GM10248 (cell line): ENCODE results near the gene HMG20B.

Experiments
- CTCF ChIA-PET: fragments of 300-600 bp; sonication (Branson Sonifier 250); formaldehyde crosslinking; extraction: SDS; loops from one replicate; lab custom pipeline; 2021; ENCODE audit warnings: antibody characterized with exemption; lab: Yijun Ruan, JAX
- POLR2A ChIA-PET: fragments of 350-650 bp; sonication (Branson Sonifier 250); formaldehyde crosslinking; extraction: SDS; loops from one replicate; lab custom pipeline; 2020; ENCODE audit warnings: antibody characterized with exemption; lab: Yijun Ruan, JAX
- DNase-seq: peaks from one replicate; pipeline ENCODE4 v3.0.0; 2012; ENCODE audit errors: extremely low spot score
- TF ChIP-seq, protein P1 (sequence below): IDR thresholded peaks from 2 replicates; pipeline ENCODE4 v1.5.1; 2012; ENCODE audit warnings: mild to moderate bottlenecking, low read depth; ENCODE audit errors: extremely low read depth, missing control alignments, control extremely low read depth

HMG20B gene

DNA sequence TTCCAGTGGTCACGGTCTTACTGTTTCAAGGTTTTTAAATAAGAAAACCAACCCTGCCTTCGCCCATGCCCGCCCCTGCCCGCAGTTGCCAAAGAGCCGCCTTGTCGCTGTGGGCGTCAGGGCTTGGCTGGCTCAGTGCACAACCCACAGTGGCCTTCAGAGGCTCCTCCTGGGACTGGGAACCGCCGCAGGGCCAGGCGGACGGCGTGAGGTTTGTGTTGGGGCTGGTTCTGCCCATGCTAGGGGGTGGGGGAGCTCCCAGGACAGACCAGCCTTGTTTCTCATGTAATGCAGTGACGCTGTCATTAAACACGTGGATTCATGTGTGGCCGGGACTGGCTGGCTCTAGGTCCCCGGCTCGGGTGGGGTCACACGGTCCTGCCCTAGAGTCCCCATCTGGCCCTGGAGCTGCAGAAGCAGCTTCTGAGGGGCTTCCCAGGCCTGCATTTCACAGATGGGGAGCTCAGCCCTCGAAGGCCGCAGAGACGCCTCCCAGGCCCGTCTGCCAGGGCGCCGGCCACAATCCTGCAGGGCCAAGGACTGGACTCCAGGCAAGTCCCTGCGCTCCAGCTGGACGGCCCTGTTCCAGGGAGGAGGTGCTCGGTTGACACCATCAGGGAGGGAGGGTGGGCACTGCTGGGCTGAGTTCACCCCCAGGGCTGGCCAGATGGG lies 36.2 kb upstream of the HMG20B start:
- ChIA-PET POLR2A (no interaction called here), CTCF (interaction anchor here (1.8 kb wide), 1 partner anchor 10 kb away, joined by 4 read pairs; no protein-coding TSS in a partner anchor)
- TF ChIP-seq, protein P1, sequence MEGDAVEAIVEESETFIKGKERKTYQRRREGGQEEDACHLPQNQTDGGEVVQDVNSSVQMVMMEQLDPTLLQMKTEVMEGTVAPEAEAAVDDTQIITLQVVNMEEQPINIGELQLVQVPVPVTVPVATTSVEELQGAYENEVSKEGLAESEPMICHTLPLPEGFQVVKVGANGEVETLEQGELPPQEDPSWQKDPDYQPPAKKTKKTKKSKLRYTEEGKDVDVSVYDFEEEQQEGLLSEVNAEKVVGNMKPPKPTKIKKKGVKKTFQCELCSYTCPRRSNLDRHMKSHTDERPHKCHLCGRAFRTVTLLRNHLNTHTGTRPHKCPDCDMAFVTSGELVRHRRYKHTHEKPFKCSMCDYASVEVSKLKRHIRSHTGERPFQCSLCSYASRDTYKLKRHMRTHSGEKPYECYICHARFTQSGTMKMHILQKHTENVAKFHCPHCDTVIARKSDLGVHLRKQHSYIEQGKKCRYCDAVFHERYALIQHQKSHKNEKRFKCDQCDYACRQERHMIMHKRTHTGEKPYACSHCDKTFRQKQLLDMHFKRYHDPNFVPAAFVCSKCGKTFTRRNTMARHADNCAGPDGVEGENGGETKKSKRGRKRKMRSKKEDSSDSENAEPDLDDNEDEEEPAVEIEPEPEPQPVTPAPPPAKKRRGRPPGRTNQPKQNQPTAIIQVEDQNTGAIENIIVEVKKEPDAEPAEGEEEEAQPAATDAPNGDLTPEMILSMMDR, result no peak
- no peak for DNase-seq

DNA sequence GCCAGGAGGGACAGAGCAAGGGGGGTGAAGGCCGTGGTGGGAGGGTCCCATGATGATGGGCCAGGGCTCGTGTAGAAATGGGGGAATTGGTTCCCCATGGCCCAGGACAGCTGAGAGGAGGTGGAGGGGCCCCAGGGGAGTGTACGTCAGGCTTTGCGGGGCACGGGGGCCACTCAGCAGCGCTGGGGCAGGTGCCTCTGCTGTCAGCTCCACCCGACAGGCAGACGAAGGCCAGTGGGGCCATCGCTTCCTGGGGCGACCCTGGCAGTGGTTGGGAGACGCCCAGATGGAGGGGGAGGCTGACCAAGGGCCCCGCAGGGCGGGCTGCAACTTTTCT lies 35.7 kb upstream of the HMG20B start:
- no peak for DNase-seq
- CTCF ChIA-PET, result interaction anchor here (1.8 kb wide), 1 partner anchor 10 kb away, joined by 4 read pairs; no protein-coding TSS in a partner anchor
- POLR2A ChIA-PET, result no interaction called here
- TF ChIP-seq, protein P1, result no peak

DNA sequence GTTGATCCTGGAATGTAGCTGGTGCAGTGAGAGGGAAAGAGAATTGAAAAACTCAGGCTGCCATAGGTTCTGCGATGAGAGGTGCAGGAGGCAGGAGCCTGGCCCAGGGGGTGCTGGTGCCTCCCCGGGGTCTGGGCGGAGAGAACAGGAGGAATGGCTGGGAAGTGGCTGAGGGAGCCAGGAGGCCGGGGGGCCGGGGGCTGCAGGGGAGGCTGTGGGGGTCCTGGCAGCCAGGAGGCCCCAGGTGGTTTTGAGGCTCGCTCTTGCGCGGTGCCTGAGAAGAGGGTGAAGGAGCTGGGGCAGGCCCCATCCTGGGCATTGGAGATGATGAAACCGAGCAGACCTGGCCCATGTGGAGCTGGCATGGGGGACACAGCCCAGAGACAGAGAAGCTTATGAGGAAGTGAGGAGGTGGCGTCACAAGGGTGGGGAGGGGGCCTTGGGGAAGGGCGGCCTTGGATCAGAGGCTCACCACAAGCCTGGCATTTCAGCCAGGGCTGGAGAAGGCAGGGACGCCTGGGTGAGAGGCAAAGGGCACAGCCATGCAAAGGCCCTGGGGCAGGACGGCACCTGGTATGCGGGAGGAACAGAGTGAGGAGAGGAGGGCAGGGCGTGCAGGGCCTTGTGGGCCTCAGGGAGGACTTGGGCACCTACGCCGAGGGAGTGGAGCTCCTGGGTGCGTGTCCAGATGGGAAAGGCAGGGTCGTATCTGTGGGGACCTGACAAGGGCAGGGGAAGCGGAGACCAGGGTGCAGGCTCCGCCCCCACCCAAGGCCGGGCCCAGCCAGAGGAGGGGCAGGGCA lies 35.1 kb upstream of the HMG20B start:
- DNase-seq, result no peak
- POLR2A ChIA-PET, result no interaction called here
- TF ChIP-seq, protein P1, result no peak
- CTCF ChIA-PET, result interaction anchor here (1.8 kb wide), 1 partner anchor 9 kb away, joined by 4 read pairs; no protein-coding TSS in a partner anchor

DNA sequence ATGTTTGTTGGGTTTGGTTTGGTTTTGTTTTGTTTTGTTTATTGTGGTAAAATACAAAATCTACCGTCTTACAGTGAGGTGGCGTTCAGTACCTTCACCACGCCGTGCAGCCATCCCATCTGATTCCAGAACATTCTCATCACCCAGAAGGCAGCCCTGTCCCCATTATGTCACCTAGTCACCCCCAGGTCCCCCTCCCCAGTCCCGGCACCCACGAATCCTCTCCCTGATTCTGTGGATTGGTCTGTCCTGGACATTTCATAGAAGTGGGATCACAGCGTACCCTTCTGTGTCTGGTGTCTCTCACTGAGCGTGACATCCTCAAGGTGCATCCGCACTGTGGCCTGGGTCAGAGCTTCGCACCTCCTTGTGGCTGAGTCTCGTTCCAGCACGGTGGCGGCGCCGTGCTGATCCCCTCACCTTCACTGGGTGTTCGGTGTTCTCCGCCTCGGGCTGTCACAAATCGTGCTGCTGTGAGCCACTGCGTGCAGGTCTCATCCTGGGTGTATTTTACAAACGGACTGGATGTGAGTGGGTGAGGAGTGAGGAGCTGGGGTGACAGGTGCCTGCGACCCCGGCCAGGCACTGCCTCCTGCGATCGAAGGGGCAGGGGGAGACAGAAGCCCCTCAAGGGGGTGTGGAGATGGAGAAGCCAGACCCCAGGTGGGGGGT lies 34.4 kb upstream of the HMG20B start:
- POLR2A ChIA-PET, result no interaction called here
- no peak for DNase-seq
- TF ChIP-seq, protein P1, result no peak
- CTCF ChIA-PET, result no interaction called here

DNA sequence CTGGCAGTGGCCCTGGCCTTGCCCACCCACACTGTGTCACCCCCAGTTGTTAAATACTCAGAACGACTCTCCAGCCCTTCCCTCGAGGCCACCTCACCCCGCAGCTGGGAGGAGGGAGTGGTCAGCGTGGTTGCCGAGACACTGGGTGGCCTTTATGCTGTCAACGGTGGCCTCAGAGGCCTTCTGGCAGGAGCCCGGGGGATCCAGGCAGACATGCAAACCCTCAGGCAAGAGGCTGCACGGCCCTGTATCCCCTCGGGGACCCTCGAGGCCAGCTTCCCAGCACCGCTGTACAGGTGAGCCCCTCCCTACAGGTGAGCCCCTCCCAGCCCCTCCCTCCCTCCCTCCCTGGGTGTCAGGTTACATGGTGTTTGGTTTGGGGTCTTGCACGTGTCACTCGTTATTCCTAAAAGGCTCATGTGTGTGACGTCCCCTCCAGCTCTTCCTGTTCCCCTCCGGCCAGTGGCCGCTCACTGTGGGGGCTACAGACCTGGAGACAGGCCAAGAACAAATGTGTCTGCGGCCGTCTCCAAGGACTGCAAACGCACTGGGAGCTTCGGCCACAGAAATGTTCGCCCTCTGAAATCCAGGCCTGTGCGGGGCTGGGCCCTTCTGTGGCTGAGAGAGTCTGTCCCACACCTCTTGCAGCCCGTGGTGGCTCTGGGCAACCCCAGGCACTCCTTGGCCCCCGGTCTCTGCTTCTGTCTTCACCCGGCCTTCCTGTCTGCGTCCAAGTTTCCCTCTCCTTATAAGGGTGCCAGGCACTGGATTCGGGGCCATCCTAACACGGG lies 33.6 kb upstream of the HMG20B start, which contains the start of gene TEKTIP1:
TEKTIP1 (plus strand) TSS at position 210 of the 791 bp plus-strand sequence; CDS start at position 214, 4 bp downstream.
- DNase-seq, result no peak
- ChIA-PET CTCF (no interaction called here), POLR2A (no interaction called here)
- TF ChIP-seq, protein P1, result no peak

DNA sequence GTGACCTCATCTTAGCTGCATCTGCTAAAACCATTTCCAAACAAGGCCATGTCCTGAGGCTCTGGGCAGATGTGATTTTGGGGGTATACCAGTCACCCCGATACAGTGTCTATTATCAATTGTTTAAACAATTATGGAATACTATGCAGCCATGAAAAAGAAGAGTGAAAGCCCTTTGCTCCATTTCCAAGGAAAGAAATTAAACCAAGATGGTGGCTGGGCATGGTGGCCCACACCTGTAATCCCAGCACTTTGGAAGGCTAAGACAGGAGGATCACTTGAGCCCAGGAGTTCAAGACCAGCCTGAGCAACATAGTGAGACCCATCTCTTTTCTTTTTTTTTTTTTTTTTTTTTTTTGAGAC lies 33.0 kb upstream of the HMG20B start:
- POLR2A ChIA-PET, result no interaction called here

More for the DNA sequence above, 33.0 kb upstream of the HMG20B start:
- CTCF ChIA-PET, result no interaction called here
- TF ChIP-seq, protein P1, result no peak
- DNase-seq, result no peak
